Hepatic stellate cell (primary cell): Measurements from ENCODE around the gene SEMA6B.

Experiments
- DNase-seq: peaks from one replicate; pipeline ENCODE4 v3.0.0; 2011; ENCODE audit warnings: low spot score

SEMA6B gene

DNA sequence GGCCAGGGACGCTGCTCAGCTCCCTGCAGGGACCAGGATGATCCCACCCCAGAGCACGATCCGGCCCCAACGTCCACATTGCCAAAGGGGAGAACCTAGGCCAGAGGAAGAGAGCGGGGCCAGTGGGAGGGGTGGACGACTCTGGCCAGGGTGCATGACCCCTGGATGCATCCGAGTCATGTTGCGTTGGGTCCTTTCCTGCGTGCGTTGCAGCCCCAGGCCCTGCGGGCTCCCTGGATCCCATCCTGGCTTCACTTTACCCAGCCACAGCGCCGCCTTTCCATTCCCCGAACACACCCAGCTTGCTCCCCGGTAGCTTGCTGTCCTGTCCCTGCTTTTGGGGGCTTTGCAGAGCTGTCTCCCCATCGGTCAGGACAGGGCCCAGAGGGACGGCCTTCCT, 51.7 kb downstream of the SEMA6B start:
- DNase-seq: no peak

DNA sequence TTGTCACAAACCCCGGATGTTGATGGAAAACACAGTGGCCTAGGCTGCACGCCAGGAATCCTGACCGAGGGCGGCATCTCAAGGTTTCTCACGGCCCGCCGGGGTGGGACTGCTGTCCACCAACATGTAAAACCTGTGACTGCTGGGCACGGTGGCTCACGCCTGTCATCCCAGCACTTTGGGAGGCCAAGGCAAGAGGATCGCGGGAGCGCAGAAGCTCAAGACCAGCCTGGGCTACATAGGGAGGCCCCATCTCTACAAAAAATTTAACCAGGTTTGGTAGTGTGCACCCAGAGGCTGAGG, 52.4 kb downstream of the SEMA6B start:
- no peak for DNase-seq

DNA sequence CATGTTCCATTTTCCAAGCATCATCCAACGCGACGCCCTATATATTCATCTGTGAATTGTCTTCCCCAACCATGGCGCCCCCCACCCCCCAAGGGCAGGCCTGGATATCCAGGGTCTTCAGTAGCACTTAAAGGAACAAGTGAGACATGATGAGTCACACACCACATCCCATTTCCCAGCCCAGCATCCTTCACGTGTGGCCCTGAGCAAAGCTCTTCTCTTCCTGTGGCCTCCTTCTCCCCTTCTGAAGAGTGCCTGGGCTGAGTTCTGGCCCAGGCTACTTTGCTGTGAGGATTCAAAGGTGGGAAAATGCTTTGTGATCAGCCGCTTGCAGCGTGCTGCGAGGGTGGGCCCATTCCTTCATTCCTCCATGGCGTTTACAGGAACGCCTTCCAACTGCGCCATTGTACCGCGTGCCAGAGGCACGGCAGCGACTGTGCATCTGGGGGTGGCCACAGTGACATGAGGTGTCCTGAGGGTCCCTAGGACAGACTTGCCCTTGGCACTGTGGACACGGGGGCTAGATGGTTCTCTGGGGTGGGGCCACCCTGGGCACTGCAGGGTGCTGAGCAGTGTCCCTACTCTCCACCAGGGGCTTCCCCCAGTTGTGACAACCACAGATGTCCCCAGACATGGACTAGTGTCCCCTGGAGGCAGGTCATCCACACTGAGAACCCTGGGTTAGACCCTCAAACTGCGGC, 52.9 kb downstream of the SEMA6B start:
- DNase-seq: peak; percentile 71

DNA sequence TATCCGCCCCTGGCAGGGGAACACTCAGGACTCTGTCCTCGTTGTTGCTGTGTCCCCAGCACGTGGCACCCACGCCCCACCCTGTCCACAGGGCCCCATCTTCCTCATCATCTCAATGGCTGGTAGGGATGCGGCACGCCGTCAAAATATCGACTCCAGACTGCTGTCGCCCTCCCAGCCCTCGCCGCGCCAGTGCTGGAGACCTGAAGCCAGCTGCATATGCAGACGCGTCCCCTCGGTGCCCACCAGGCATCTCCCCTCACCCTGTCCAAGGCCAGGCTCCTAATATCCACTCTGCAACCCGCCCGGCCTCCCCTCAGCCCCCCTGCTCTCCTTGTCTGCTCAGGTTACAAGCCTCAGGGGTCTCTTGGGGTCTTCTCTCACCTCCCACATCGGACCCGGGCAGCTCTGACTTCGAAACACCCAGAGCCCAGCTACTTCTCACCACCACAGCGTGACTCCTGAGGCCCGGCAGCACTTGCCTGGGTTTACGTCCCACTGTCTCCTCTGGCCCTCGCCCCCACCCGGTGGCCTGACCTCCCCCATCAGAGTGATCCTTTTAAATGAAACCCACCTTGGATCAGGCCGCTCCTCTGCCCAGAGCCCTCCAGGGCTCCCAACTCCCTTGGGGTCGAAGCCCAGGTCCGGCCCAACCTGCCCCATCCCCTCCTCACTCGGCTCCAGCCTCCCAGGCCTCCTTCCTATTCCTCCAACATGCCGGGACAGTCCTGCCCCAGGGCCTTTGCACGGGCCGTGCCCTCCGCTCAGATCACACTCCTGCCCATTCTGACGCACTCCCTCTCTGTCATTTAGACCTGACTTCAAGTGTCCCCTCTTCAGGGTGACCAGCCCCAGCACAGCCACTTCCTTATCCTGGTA, 53.7 kb downstream of the SEMA6B start:
- no peak for DNase-seq

DNA sequence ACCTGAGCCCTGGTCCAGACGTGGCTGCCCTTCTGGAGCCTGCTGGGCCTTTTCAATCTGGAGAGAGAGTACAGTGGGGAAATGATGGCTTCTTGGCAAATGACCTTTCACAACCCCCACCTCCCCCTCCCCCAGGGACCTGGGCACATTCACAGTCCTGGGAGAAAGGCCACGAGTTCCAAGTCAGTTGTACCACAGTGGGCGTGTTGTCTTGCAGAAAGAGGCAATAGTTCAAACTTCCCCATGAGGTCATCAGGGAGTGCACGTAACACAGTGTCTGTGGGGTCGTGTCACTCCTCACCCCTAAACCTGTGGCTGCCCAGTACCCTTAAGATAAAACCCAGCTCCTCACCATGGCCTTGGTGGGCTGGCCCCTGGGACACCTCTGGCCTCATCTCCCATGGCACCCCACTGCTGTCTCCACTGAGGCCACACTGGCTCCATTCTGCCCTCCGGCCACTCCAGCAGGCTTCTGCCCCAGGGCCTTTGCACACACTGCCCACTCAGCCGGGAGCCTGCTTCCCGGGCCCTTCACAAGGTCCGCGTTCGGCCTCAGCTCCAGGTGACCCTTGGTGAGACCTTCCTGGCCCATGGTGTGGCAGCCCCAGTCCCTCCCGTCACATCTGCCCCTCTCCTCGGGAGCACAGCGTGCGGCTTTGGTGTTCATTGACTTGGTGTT, 54.5 kb downstream of the SEMA6B start:
- no peak for DNase-seq

DNA sequence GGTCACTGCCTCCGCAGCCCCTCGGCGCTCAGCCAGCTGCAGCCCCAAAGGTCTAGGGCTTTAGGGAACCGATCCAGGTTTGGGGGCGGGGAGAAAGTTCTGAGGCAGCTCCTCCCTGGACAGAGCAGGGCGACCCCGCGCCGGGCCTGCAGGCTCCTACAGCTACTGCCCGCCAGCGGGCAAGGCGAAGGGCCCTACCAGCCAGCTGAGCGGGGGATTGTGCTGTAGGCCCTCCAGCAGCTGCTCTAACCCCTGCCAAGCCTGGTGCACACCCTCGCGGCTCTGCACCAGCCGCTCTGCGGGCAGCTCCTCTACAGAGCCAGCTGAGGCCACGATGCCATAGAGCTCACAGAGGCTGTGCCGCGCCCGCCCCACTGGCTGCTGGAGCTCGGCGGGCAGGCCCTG, 55.2 kb downstream of the SEMA6B start:
- no peak for DNase-seq

DNA sequence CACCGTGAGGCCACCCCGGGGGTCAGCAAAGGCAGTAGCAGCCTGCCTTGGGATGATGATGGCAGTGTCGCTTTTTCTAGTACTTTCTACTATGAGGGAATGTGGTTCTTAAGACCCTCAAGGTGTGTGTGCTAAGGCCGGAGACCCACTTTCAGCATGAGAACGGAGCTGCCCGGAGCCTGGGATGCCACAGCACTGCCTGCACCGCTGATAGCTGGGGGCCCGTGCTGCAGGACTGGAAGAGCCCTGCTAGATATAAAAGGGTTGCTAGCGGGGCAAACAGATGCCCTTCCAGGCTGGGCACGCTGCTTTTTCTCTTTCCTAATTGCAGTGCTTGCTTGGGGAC, 55.7 kb downstream of the SEMA6B start:
- no peak for DNase-seq

DNA sequence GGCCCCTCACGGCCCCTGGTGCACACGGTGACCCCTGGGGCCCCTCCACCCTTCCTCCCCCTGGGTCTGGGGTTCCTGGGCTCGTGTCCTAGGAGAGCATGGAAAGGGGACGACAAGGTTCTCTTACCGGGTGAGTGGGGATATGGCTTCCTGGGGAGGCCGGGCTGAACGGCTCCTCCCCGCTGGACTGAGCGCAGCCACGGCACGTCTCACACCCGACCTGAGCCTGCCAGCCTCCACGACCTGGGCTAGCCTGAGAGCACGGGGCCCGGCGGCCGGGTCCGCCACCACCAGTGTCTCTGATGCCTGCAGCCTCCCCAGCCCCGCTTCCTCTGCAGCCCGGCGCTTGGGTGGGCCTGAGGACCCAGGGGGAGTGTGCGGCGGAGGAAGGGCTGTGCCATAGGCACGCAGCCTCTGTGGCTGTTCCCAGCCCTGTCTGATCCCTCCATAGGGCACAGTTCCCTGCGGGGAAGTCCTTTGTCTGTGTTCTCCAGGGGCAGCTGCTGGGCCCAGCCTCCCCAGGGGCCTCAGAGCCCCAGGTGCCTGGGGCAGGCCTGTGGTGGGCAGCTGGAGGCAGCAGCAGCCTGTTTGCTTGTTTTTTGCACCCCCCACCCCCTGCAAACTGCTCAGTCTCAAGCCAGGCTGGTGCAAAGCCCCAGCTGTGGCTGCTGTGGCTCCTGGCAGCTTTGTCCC, 56.2 kb downstream of the SEMA6B start:
- DNase-seq: no peak

DNA sequence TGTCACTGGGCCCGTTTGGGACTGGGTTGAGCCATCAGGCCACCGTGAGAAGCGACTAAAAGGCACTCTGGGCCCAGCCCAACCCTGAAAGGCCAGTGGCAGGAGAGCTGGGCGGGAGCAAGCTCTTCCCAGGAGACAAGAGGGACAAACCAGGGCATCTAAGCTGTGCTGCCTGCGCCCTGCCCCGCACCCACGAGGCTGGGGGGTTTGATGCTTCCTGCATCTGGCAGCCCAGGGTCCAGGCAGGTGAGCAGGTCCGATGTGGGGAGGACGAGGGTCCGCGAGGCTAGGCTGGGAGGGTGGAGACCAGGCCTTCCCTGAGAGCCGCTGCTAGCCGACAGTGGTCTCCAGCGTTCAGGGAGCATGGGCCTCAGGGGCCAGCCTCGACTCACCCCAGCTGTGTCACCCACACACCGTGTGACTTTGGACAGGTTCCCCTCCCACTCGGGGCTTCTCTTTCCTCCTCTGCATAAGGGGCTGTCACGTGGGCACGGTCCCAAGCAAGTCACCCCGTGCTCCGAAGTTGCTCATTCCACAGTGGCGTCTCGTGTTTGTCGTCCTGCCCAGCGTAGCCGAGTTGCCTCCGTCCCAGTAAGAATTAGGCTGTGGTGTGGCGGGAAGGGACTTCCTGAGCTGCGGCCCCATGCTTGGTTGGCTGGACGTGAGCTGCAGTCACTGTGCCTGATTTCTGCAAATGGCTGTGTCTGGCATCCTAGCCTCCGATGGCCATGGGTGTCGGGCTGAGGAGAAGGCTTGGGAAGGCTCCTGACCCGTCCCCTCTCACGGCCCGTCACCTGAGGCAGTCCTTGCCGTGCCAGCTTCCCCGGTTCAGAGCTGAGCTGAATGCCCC, 57.0 kb downstream of the SEMA6B start:
- DNase-seq: no peak

DNA sequence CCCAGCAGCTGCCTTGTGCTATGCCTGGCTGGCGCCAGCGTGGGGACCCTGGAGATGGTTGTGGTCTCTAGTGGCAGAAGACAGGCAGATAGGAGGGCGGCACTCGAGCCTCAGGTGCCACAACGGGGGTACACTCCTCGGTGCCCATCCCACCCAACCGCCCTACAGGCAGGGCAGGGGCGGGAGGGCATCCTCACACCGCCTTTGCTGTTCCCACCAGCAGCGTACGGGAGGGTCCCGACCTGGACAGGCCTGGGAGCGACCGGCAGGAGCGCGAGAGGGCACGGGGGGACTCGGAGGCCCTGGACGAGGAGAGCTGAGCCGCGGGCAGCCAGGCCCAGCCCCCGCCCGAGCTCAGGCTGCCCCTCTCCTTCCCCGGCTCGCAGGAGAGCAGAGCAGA, 57.8 kb downstream of the SEMA6B start:
- no peak for DNase-seq

DNA sequence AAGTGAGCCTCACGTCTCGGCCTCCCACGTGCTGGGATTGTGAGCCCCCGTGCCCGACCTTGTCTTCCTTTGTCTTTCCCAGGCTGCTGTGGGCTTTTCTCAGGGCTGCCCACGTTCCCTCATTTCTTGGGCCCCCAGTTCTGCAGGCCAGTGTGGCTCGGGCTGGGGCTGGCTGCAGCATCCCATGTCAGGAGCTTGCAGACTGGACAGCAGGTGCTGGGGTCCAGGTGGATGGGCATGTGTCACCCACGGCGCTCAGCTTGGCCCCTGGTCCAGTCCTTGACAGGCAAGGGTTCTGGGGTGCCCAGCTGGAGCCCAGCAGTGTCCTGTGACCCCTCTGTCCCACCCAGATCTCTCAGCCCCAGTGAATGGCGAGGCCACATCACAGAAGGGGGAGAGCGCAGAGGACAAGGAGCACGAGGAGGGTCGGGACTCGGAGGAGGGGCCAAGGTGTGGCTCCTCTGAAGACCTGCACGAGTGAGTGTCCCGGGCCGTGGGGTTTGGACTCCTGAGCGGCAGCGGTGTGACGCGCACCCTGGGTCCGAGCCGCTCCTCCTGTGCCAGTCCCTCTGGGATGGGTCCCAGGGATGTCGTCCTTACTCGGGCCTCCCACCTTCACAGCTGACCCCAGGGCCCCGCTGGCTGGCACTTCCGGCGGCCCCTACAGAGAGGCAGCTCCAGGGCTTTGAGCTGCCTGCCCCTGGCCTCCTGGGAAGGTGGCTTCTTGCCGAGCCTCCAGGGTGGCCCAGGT, 58.5 kb downstream of the SEMA6B start:
- no peak for DNase-seq

DNA sequence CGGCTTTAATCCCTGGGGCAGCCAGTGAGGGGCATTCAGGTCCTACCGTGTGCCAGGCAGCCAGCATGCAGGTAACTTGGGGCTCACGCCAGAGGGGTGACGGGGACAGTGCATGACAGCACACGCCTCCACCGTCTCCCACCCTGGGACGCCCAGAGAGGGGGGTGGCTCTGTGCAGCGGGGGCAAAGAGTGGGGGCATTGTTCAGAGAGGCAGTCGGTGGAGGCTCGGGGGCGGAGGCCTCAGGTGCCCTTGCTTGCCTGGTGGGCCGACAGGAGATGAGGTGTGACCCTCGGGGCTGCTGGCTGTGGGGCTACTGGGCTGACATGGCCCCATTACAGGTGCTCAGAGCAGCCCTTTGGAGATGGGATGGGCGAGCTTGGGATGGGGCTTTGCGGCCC, 59.6 kb downstream of the SEMA6B start:
- no peak for DNase-seq

DNA sequence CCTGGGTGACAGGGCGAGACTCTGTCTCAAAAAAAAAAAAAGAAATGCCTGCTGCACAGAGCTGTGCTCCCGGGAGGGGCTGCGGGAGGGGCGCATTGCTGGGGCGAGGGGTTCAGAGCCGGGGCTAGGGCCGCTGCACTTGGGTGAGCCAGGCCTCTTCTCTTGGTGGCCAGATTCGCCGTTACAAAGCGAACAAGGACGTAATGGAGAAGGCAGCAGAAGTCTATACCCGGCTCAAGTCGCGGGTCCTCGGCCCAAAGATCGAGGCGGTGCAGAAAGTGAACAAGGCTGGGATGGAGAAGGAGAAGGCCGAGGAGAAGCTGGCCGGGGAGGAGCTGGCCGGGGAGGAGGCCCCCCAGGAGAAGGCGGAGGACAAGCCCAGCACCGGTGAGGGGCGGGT, 60.2 kb downstream of the SEMA6B start:
- DNase-seq: no peak

DNA sequence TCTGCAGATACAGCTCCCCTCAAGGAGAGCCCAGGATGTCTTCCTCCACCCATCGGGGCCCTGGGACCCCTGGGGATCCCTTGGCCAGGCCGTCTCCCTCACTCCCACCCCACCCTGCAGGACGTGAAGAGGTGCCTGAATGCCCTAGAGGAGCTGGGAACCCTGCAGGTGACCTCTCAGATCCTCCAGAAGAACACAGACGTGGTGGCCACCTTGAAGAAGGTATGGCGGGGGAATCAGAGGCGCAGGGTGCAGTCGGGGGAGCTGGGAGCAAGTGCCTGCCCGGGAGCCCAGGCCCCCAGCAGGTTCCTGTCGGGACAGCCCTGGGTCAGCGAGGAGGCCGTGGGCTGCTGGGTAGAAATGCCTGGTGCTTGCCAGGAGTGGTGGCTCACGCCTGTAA, 60.8 kb downstream of the SEMA6B start:
- no peak for DNase-seq

DNA sequence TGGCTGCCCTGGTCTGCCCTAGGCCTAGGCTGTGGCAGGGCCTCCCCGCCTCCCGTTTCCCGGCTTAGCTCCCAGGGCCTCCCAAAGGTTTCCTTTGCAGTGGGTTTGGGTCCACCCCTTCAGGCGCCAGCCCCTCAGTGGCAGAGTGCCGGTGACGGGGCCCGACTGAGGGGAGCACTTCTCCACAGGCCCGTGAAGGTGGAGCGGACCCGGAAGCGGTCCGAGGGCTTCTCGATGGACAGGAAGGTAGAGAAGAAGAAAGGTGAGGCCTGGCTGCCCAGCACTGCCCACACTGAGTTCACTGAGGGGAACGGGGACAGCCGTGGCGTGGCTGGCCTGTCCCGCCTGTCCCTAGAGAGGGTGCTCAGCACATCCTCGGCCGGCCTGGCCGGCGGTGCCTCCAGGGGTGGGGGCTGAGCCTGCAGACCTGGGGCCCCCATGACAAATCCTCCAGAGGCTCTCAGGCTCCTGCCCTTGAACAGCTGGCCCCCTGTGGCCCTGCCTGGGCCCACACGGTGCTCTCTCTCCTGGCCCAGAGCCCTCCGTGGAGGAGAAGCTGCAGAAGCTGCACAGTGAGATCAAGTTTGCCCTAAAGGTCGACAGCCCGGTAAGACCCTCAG, 61.6 kb downstream of the SEMA6B start:
- no peak for DNase-seq

DNA sequence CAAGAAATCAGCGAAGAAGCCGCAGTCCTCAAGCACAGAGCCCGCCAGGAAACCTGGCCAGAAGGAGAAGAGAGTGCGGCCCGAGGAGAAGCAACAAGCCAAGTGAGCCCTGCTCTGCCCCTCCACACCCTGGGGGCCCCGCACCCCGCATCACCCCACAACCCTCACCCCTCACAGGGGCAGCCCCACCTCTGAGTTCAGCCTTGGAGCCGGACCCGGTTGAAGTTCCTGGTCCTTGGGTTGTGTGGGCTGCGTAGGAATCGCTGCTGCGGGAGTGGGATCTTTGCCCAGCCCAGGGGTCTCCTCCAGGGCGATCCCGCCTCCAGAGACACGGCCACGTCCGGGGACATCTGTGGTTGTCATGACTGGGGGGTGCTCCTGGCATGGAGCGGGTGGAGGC, 63.2 kb downstream of the SEMA6B start:
- DNase-seq: no peak

DNA sequence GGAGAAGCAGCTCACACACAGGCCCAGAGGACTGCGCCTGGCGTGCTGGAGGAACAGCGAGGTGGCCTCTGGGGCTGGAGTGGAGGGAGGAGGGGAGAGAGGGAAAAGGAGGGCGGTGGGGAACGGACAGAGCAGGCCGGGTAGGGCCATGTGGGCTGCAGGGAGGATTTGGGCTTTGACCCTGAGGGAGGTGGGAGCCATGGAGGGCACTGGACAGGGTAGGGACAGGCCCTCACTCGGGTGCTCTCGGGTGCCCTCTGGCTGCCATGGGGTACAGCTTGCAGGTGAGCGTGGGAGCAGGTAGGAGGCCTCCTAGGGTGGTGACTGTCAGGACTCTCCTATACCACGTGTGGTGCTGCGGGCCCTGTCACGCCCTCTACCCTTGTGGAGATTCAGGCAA, 64.0 kb downstream of the SEMA6B start:
- DNase-seq: no peak

DNA sequence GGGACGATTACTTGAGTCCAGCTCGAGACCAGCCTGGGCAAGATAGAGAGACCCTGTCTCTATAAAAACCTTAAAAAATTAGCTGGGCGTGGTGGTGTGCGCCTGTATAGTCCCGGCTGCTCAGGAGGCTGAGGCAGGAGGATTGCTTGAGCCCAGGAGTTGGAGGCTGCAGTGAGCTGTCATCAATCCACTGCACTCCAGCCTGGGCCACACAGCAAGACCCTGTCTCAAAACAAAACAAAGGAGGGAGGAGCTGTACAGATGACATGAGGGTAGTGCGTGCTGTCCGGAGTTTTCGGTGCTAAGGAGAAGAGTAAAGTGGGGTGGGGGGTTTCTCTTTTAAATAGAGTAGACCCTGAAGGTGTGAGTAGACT, 64.8 kb downstream of the SEMA6B start:
- DNase-seq: no peak

DNA sequence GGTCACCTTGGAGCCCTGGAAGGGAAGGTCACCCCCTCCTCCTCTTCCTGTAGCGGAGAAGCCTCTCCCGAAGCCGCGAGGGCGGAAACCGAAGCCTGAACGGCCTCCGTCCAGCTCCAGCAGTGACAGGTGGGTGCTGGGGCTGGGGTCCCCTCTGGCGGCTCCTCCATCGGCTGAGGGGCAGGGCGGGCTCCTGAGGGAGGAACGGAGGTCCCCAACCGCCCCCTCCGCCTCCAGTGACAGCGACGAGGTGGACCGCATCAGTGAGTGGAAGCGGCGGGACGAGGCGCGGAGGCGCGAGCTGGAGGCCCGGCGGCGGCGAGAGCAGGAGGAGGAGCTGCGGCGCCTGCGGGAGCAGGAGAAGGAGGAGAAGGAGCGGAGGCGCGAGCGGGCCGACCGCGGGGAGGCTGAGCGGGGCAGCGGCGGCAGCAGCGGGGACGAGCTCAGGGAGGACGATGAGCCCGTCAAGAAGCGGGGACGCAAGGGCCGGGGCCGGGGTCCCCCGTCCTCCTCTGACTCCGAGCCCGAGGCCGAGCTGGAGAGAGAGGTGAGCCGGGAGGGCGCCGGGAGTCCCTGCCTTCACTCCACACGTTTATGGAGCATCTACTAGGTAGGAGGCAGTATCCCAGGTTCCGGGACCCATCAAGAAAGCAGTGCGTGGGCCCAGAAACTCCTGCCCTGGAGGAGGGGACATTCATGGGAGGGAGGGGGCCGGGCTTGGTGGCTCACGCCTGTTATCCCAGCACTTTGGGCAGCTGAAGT, 65.4 kb downstream of the SEMA6B start:
- no peak for DNase-seq
